ENCODE results near the gene ATP2B3.

ATP2B3 gene

GRCh38 chrX:153576239-153576870, 58.9 kb downstream of the ATP2B3 start:
- no peak for DNase-seq

DNA sequence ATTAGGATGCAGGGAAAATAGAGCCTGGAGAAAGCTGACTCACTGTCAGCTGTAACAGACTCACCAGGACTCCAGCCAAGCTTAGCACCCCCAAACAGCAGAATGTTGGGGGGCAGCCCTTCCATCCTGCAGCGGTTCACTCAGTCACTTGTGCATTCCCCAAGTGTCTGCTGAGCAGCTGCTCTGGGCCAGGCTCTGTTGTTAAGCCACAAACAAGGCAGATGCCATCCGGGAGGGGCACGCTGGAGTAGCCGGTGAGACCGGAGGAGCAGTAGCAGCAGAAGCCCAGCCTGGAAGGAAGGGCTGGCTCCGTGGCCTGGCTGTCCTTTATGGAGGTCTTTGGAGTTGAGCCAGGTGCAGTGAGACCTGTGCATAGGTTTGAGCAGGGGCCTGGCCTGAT, 59.5 kb downstream of the ATP2B3 start:
- no peak for DNase-seq

DNA sequence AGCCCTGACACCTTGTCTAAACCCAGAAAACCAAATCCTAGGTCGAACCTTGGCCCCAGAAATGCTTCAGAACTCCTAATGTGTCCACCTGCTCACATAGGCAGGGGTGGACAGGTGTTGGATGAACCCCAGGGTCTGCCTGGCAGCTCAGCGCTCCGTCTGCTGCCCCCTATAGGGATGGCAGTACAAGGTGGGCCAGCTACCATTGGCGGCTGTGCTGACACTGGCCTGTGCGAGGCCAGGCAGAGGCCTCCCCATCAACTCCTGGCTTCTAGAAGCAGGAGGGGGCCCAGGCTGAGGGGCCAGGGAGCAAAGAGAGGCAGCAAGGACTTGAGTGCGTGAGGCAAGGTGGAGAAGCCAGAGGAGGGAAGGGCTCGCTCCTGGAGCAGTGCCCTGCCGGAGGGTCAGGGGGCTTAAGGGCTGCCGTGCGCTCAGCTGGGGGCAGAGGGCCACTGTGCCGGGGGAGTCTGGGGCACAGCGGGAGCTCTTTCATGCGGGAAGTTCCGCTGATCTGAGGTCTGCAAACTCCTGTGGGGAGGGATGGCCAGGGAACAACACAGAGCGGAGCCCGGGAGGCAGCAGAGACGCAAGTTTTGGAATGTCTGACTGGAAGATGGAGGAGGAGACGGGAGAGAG, 60.9 kb downstream of the ATP2B3 start:
- no peak for DNase-seq

DNA sequence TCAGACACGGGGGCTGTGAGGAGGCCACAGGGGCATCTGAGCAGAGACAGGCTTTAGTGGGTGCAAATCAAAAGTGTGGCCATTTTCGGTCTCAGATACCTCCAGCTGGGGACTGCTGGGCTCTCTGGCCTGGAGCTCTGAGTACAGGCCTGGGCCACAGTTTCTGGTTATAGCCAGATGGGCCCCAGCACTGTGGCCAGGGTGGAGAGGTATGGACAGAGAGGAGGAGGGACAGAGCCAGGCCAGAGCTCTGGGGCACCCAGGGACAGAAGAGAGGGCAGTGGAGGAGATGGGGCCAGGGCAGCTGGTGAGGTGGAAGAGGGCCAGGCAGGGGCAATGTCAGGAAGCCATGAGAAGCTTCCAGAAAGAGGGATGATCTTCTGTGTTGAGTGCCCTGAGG, 61.4 kb downstream of the ATP2B3 start:
- no peak for DNase-seq

GRCh38 chrX:153580700-153581386, 63.4 kb downstream of the ATP2B3 start:
- no peak for DNase-seq

GRCh38 chrX:153582896-153583295, 65.5 kb downstream of the ATP2B3 start:
- DNase-seq = peak; percentile 65

DNA sequence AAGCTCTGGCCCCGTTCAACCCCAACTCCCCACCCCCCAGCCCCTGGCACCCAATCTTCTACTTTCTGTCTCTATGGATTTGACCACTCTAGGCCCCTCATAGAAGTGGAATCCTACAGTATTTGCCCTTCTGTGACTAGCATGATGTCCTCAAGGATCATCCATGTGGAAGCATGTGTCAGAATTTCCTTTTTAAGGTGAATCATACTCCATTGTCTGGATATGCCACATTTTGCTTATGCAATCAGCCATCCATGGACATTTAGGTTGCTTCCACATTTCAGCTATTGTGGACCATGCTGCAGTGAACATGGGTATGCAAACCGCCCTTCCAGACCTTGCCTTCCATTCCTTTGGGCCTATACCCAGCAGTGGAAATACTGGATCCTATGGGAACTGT, 66.0 kb downstream of the ATP2B3 start:
- no peak for DNase-seq

- no peak for DNase-seq
Measured at GRCh38 chrX:153585827-153586226, 68.4 kb downstream of the ATP2B3 start.

GRCh38 chrX:153587342-153587741, 69.9 kb downstream of the ATP2B3 start:
- no peak for DNase-seq

- DNase-seq = no peak
Measured at GRCh38 chrX:153588021-153588781, 70.8 kb downstream of the ATP2B3 start.

DNA sequence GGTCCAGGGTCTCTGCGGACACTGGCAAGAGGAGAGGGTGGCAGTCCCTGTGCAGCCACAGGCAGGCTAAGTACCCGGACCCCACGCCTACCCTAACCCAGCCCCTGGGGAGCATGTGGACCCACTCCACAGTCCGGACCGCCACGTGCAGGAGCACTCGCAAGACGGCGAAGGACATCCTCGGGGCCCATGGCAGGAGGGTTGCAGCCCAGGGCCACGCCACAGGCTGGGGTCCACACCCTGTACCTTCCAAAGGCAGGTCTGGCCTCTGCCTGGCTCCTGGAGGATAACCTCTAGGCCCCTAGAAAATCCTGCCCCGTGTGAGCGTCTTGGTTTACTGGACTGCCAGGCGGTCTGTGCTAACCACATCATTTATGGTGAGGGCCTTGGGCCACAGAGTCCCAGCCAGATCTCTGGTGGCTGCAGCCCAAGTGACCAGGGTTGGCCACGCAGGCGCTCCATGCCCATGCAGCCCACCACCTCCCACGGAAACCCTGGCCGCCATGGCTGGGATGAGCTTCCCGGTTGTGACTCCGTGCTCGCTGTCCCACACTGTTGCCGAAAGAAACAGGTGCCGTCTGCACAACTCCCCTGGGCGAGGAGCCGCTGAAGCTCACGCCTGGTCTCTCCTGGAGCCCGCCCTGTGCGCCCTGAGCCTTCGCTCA, 71.5 kb downstream of the ATP2B3 start:
- DNase-seq = no peak

- DNase-seq = no peak
Measured at GRCh38 chrX:153590961-153591956, 73.8 kb downstream of the ATP2B3 start.

DNA sequence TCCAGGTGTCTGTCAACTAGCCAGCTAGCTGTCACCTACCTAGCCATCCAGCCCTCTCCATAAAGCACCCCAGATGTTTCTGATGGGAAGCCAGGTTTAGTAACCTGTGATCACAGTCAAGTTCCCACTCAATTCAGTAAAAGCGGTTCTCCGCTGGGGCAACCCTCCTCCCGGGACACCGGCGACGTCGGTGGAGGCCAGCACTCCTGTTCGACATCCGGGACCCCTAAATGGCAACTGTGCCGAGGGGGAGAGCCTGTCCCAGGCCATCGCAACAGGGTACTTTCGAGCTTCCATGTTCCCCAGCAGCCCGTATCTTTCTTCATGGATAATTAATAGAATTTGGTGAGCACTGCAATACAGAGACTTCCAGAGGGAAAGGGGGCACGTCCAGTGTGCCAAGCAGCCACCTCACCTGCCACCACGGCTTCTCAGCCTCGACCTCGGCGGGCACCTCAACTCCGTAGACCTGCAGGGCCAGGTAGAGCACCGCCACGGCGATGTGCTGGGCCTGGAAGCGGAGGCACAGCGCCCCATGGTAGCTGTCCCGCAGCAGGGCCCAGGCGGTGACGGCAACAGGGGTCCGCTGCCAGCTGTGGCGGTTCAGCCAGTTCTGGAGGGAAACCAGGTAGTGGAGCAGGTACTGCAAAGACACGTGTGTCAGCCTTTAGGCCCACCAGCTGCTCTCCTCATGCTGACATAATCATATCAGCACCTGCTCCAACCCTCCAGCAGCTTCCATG, 74.8 kb downstream of the ATP2B3 start:
- DNase-seq = no peak

- DNase-seq = no peak
Measured at GRCh38 chrX:153592966-153593688, 75.7 kb downstream of the ATP2B3 start.

DNA sequence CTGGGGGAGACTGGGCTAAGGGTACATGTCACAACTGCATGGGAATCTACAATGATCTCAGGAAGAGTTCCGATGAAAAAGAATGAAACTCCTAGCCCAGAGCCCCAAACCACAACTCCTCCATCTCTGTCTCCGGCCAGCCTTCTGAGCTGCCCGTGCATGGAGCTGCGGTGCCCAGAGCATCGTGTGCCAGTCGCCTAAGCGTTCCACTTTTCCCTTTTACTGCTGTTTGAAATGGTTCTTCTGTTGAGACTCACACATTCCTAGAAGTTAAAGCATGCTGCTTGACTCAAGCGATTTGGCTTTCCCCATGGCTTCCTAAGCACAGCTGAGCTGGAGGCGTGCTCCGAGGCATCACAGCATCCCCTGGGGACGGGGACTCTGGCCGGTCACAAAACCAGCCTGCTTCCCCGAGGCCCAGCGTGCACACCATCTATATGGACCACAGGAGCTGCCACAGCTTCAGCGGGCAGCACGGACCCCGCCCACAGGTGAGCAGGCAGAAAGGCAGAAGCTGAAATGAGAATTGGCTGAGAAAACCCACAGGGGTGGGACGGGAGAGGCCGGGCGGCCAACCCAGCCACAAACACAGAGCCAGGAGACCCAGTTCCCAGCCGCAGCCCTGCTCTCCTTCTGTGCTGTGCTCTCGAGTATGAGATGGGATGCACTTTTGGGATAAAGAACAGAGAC, 76.5 kb downstream of the ATP2B3 start:
- no peak for DNase-seq

DNA sequence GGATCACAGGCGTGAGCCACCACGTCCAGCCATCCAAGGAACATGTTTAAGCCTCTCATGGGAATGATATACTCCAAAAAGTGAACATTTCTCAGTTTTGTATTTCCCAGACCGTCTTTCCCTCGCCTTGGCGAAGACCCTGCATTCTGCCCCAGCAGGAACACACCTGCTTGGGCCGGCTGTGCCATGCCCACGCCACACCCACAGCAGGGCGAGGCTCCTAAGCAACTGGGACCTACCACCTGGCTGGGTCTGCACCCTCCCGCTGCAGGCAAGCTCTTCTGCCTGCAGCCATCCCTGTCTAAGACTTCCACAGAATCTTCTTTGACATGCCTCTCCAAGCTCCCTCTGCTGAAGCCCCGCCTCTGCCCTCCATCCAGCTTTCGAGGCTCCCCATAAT, 77.9 kb downstream of the ATP2B3 start:
- no peak for DNase-seq

GRCh38 chrX:153595859-153596857, 78.7 kb downstream of the ATP2B3 start:
- no peak for DNase-seq

Measured in activated CD4-positive, alpha-beta T cell treated with anti-CD3 and anti-CD28 coated beads, Interleukin-10, Interleukin-2, amounts not matched to agents 100 ng/mL and 50 ng/mL, durations not matched to agents 16 hours and 8 hours (primary cell).